Choroid plexus epithelial cell (primary cell): ENCODE data around the gene PLD4.

Source experiments
- DNase-seq: peaks from one replicate; pipeline ENCODE4 v3.0.0-alpha.2; 2010; ENCODE audit warnings: low read depth
- H3K4me3 ChIP-seq: 2 replicates; pipeline ENCODE4 v1.5.1; 2011; ENCODE audit warnings: low read depth, mild to moderate bottlenecking, control low read depth, low read length, moderate library complexity
- TF ChIP-seq, protein P1 (sequence below): conservative IDR thresholded peaks from 2 replicates; pipeline ENCODE4 v1.5.1; 2011; ENCODE audit warnings: low read depth, mild to moderate bottlenecking, control low read depth, inconsistent platforms, low read length, moderate library complexity

The PLD4 gene

DNA sequence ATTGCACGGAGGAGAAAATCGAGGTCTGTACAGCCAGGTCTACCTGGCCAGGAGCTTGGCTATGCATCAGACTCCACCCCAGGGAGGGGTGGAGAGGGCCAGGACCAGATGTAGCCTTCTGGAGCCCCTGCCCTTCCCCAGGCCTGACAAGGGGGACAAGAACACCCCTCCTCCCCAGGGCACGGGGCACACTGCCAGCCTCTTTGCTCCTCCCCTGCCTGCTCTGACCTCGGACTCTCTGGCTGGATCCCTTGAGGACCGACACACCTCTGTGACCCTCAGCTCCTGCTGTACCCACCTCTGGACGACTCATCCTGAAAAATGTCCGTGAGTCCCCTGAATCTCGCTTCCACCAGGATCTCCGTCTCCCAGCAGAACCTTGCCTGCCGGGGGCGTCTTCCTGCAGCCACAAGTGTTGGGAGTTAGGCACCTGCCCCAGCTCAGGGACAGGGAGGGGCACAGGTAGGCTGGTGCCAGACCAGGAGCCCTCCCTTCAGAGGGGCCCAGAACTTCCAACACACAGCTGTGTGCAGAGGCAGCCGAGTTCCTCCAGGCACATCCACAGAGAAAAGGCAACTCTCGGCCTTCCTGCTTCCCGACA is 31.7 kb downstream of the PLD4 start:
- TF ChIP-seq, protein P1, sequence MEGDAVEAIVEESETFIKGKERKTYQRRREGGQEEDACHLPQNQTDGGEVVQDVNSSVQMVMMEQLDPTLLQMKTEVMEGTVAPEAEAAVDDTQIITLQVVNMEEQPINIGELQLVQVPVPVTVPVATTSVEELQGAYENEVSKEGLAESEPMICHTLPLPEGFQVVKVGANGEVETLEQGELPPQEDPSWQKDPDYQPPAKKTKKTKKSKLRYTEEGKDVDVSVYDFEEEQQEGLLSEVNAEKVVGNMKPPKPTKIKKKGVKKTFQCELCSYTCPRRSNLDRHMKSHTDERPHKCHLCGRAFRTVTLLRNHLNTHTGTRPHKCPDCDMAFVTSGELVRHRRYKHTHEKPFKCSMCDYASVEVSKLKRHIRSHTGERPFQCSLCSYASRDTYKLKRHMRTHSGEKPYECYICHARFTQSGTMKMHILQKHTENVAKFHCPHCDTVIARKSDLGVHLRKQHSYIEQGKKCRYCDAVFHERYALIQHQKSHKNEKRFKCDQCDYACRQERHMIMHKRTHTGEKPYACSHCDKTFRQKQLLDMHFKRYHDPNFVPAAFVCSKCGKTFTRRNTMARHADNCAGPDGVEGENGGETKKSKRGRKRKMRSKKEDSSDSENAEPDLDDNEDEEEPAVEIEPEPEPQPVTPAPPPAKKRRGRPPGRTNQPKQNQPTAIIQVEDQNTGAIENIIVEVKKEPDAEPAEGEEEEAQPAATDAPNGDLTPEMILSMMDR: no peak
- H3K4me3 ChIP-seq: no peak overlapping the region
- DNase-seq: no peak

DNA sequence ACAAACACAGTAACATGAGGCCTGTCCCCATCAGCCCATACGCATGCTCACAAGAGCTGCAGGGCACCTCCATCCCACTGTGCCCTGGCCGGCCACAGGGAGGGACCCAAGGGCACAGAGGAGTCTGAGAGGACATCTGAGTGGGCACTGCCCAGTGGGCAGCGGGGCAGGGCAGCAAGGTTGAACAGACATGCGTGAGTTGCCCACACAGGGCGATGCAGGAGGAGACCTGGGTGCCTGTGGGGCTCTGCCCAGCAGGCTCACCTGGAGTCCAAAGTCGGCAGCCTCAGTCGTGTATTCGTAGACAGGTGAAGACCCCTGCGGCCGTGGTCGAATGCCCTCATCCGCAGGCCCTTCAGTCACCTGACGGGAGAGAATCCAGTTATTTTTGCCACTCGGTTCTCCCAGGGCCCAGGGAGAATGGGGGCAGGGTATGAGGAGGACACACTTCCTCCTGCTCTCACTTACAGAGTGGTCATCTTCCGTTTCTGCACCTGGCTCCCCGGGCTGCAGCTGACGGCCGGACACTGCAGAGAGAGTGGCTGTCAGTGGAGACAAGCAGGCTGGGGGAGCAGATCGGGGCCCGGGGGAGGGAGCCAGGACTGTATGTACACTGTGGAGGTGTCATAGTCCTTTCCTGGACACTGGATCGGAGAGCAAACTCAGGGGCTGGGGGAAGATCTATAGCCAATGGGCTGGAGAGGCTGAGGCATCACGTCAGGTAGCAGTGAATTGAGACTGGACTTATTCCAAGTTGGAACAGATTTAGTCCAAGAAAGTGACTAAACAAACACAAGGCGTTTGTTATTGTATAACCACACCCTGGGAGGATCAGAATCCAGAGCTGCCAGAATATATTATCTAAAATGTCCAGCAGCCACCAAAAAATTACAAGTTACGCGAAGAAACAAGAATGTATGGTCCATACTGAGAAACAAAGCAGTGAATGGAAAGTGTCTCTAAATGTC is 32.8 kb downstream of the PLD4 start:
- TF ChIP-seq, protein P1: no peak
- no peak for DNase-seq
- no peak overlapping the region for H3K4me3 ChIP-seq

DNA sequence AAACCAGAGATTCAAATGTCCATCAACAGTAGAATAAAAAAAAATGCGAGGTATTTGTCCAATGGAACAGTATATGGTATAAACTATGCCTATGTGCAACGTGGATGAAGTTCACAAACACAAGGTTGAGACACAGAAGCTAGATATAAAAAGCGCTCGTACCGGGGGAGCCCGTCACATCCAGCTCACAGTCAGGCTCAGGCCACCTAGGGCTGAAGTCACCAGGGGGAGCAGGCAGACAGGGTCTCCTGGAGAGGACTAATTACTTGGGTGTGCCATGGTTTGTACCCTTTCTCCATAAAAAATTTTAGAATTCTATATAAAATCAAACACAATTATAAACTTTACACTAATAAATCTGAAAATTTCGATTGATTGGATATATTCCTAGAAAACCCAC is 39.9 kb downstream of the PLD4 start:
- DNase-seq: no peak
- TF ChIP-seq, protein P1: no peak
- H3K4me3 ChIP-seq: no peak overlapping the region

DNA sequence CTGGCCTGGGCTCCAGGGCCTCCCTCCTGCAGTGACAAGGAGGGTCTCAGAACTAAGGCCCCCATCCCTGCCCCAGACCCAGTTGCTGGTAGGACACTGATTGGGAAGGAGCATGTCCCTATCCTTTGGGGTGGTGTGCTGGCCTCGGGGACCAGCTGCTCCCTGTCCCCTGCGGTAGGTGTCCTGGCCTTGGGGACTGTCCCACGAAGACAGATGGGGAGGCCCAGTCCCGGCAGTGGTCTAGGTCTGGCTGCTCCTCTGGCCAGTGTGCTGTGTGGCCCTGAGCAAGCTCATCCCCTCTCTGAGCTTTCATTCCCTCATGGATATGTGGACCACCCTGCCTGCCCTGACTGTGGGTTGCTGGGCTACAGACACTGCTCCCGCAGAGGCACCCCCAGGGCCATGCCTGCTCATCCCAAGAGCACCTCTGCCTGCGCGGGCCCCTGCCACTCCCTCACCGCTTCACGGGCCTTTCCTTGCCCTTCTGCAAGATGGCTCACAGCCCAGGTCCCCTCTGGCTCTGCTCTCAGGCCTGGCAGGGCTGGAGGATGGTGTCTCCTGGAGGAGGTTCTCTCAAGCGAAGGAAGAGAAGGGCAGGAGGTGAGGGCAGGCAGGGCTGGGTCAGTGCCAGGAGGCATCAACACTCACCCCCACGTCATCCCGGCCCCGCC is 41.0 kb downstream of the PLD4 start:
- no peak overlapping the region for H3K4me3 ChIP-seq
- DNase-seq: no peak
- TF ChIP-seq, protein P1: no peak

DNA sequence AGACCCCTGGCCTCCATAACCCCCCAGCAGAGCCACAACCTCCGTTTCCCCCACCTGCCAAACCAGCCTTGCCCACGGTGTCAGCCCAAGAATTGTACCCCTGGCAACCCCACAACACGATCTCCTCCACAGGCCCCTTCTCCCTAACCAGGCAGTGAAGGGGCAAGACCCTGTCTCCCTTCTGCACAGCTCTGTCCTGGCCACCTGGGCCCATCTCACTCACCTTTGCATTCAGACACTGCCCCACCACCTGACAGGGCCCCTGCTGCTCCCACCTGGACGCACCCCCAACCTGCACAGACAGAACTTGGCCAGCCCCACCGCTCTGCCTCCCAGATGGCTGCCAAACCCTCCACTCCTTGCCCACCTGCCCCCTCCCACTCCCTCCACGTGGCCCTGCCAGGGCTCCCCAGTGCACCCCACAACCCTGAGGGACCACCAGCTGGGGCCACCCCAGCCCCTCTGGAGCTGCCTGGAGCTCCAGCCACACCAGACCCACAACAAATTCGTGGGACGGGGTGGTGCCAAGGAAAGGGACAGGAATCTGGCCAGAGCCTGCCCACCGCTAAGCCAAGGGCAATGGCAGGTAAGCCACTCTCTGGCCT is 41.7 kb downstream of the PLD4 start:
- no peak overlapping the region for H3K4me3 ChIP-seq
- no peak for DNase-seq

DNA sequence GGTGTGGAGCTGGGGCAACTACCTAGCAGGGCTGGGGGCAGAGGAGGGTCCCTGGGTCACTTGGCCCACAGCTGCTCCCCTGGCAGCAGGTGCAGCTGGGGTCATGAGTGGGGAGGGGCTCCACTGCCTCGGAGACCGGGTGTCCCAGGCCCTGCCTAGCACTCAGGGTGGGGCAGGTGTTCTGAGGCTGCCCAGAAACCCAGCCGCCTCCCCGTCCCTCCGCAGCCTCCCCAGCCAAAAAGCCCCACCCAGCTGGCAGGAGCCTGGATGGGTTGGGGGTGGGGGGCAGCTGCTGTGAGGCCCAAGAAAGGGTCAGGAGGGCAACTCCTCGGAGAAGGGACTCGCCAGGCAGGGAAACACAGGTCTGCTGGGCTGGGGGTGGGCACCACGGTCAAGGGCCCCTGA is 42.3 kb downstream of the PLD4 start:
- no peak overlapping the region for H3K4me3 ChIP-seq

More for the DNA sequence above, 41.7 kb downstream of the PLD4 start:
- TF ChIP-seq, protein P1: no peak

More for the DNA sequence above, 42.3 kb downstream of the PLD4 start:
- TF ChIP-seq, protein P1: no peak
- DNase-seq: no peak
